ENCODE measurements around the gene HRH2.
A peak's percentile ranks its signal among the peaks of the same experiment; 100 is the strongest.

Gene HRH2

GRCh38 chr5:175692235-175692995 lies 34.5 kb downstream of the HRH2 start:
- no peak for TF ChIP-seq CTCF (IDR thresholded peaks at IDR 0.05; ENCODE audit: low read depth, low read length)
- H3K4me3 ChIP-seq (ENCODE audit: low read depth, low read length) = no peak overlapping the region

- H3K4me3 ChIP-seq (ENCODE audit: low read depth, low read length) = no peak overlapping the region
- TF ChIP-seq CTCF (IDR thresholded peaks at IDR 0.05; ENCODE audit: low read depth, low read length) = no peak
Measured at GRCh38 chr5:175692996-175693710, 35.3 kb downstream of the HRH2 start.

- TF ChIP-seq CTCF (IDR thresholded peaks at IDR 0.05; ENCODE audit: low read depth, low read length) = no peak
- no peak overlapping the region for H3K4me3 ChIP-seq (ENCODE audit: low read depth, low read length)
Measured at GRCh38 chr5:175693741-175694140, 35.9 kb downstream of the HRH2 start.

- TF ChIP-seq CTCF (IDR thresholded peaks at IDR 0.05; ENCODE audit: low read depth, low read length) = no peak
- no peak overlapping the region for H3K4me3 ChIP-seq (ENCODE audit: low read depth, low read length)
Measured at GRCh38 chr5:175694371-175695160, 36.7 kb downstream of the HRH2 start.

GRCh38 chr5:175695161-175696126 lies 37.6 kb downstream of the HRH2 start:
- no peak for TF ChIP-seq CTCF (IDR thresholded peaks at IDR 0.05; ENCODE audit: low read depth, low read length)
- H3K4me3 ChIP-seq (ENCODE audit: low read depth, low read length) = no peak overlapping the region

GRCh38 chr5:175696139-175696854 lies 38.4 kb downstream of the HRH2 start:
- no peak overlapping the region for H3K4me3 ChIP-seq (ENCODE audit: low read depth, low read length)
- peak; percentile 11; the same call in 1 of the 2 replicates for TF ChIP-seq CTCF (IDR thresholded peaks at IDR 0.05; ENCODE audit: low read depth, low read length)

Data from WI38 (cell line).